Loucy (cell line): ENCODE data around the gene FOXP1.

Source experiments
- H2AFZ ChIP-seq: fragments of 200-600 bp; sonication (generic); 2 replicates; pipeline ENCODE4 v1.6.0; 2016; ENCODE audit warnings: antibody characterized with exemption, mild to moderate bottlenecking, low read length, moderate library complexity
- H3F3A ChIP-seq: fragments of 200-600 bp; 2 replicates; pipeline ENCODE4 v1.6.0; 2016; ENCODE audit warnings: antibody characterized with exemption, low read depth, mild to moderate bottlenecking
- H3K27me3 ChIP-seq: fragments of 200-600 bp; sonication (generic); 2 replicates; pipeline ENCODE4 v1.6.1; 2014; ENCODE audit warnings: low read length, mild to moderate bottlenecking; ENCODE audit not compliant: insufficient read depth, poor library complexity, severe bottlenecking
- H3K36me3 ChIP-seq: fragments of 200-600 bp; sonication (generic); 2 replicates; pipeline ENCODE4 v1.6.1; 2016; ENCODE audit warnings: low read length; ENCODE audit not compliant: insufficient read depth
- H3K4me1 ChIP-seq: fragments of 200-600 bp; sonication (generic); 2 replicates; pipeline ENCODE4 v1.5.1; 2014; ENCODE audit warnings: low read length, mild to moderate bottlenecking; ENCODE audit not compliant: insufficient read depth, poor library complexity, severe bottlenecking
- H3K4me2 ChIP-seq: fragments of 200-600 bp; sonication (generic); 2 replicates; pipeline ENCODE4 v1.6.0; 2014; ENCODE audit warnings: antibody characterized with exemption, low read length, low read depth, mild to moderate bottlenecking; ENCODE audit not compliant: poor library complexity, severe bottlenecking
- H3K4me3 ChIP-seq: fragments of 200-600 bp; sonication (generic); 2 replicates; pipeline ENCODE4 v1.5.1; 2014; ENCODE audit warnings: low read length, mild to moderate bottlenecking, mixed read lengths; ENCODE audit not compliant: poor library complexity, severe bottlenecking
- H3K79me2 ChIP-seq: fragments of 200-600 bp; sonication (generic); 2 replicates; pipeline ENCODE4 v1.6.1; 2014; ENCODE audit warnings: low read length; ENCODE audit not compliant: insufficient read depth
- H3K9ac ChIP-seq: fragments of 200-600 bp; sonication (generic); 2 replicates; pipeline ENCODE4 v1.6.0; 2014; ENCODE audit warnings: mild to moderate bottlenecking, low read depth, low read length, moderate library complexity; ENCODE audit not compliant: poor library complexity, severe bottlenecking
- H3K9me2 ChIP-seq: fragments of 200-600 bp; sonication (generic); replicated peaks from 2 replicates; pipeline ENCODE4 v1.6.1; 2016; ENCODE audit warnings: low read depth, low read length, mixed read lengths
- H3K9me3 ChIP-seq: fragments of 200-600 bp; sonication (generic); 2 replicates; pipeline ENCODE4 v1.6.1; 2014; ENCODE audit warnings: mild to moderate bottlenecking, antibody characterized with exemption, low read length, low read depth; ENCODE audit not compliant: insufficient read depth
- H4K20me1 ChIP-seq: fragments of 200-600 bp; sonication (generic); 2 replicates; pipeline ENCODE4 v1.6.0; 2014; ENCODE audit warnings: antibody characterized with exemption, low read length, mild to moderate bottlenecking; ENCODE audit not compliant: insufficient read depth, poor library complexity, severe bottlenecking
- CTCF ChIP-seq: fragments of 200-600 bp; sonication (generic); conservative IDR thresholded peaks from 2 replicates; pipeline ENCODE4 v1.5.1; 2014; ENCODE audit warnings: mild to moderate bottlenecking, antibody characterized with exemption, low read length
- EZH2phosphoT487 ChIP-seq: fragments of 200-600 bp; IDR thresholded peaks from 2 replicates; pipeline ENCODE4 v1.6.1; 2018; ENCODE audit warnings: antibody characterized with exemption, mild to moderate bottlenecking, moderate library complexity, borderline replicate concordance

Gene FOXP1

GRCh38 chr3:71046791-71047190 is 536.7 kb downstream of the FOXP1 start:
- no peaks in the 10 kb centered on the region for H3K9me3 ChIP-seq
- TF ChIP-seq CTCF (no peak), EZH2phosphoT487 (no peak)
- H3K27me3 ChIP-seq = no peaks in the 10 kb centered on the region
- no peaks in the 10 kb centered on the region for H3K9me2 ChIP-seq
- peaks cover 43% of the 10 kb centered on the region for H3K4me1 ChIP-seq
- no peak overlapping the region for H3K4me2 ChIP-seq
- H3K36me3 ChIP-seq = peaks cover 78% of the 10 kb centered on the region
- H3F3A ChIP-seq = peaks cover 5% of the 10 kb centered on the region; the same call in 1 of the 2 replicates
- no peak overlapping the region for H3K4me3 ChIP-seq
- H3K79me2 ChIP-seq = peaks cover 47% of the 10 kb centered on the region
- peaks cover 16% of the 10 kb centered on the region for H4K20me1 ChIP-seq
- no peak overlapping the region for H2AFZ ChIP-seq
- H3K9ac ChIP-seq = no peak overlapping the region

- no peak overlapping the region for H3K4me3 ChIP-seq
Measured at GRCh38 chr3:71045917-71046282, 537.6 kb downstream of the FOXP1 start.

GRCh38 chr3:71045212-71045916 is 538.2 kb downstream of the FOXP1 start:
- Histone ChIP-seq H3K4me2 (no peak overlapping the region), H3K9ac (no peak overlapping the region), H3K79me2 (peaks cover 42% of the 10 kb centered on the region), H3K36me3 (peaks cover 83% of the 10 kb centered on the region), H3F3A (no peaks in the 10 kb centered on the region), H3K4me3 (no peak overlapping the region), H3K27me3 (no peaks in the 10 kb centered on the region), H3K4me1 (peaks cover 29% of the 10 kb centered on the region), H3K9me3 (no peaks in the 10 kb centered on the region), H3K9me2 (no peaks in the 10 kb centered on the region), H4K20me1 (peaks cover 10% of the 10 kb centered on the region), H2AFZ (no peak overlapping the region)
- TF ChIP-seq EZH2phosphoT487 = no peak
- TF ChIP-seq CTCF = no peak

More at GRCh38 chr3:71045917-71046282, 537.6 kb downstream of the FOXP1 start:
- Histone ChIP-seq H3F3A (peaks cover 3% of the 10 kb centered on the region; the same call in 1 of the 2 replicates), H4K20me1 (peaks cover 13% of the 10 kb centered on the region), H3K27me3 (no peaks in the 10 kb centered on the region), H3K9me2 (no peaks in the 10 kb centered on the region), H3K4me2 (no peak overlapping the region), H3K79me2 (peaks cover 42% of the 10 kb centered on the region), H3K36me3 (peaks cover 78% of the 10 kb centered on the region), H3K4me1 (peaks cover 35% of the 10 kb centered on the region), H3K9me3 (no peaks in the 10 kb centered on the region), H3K9ac (no peak overlapping the region), H2AFZ (no peak overlapping the region)
- TF ChIP-seq EZH2phosphoT487 (no peak), CTCF (no peak)
